Activated B cell treated with CpG ODN at 0.5 μM for 24 hours (primary cell): ENCODE measurements around the gene NCKAP5. TPM values are rescaled to one million over a fixed set of nuclear protein-coding genes. Genes with fewer than 3 reads are reported as not detected.

Experiments
- ATAC-seq: fragments of 200-7000 bp; cut with Tn5 transposase; one replicate; pipeline ENCODE4 v1.10.0; 2021; ENCODE audit warnings: low read depth, mild to moderate bottlenecking, moderate library complexity
- CTCF ChIA-PET: fragments of 350-600 bp; sonication (Branson Sonifier 250); formaldehyde crosslinking; loops from one replicate; lab custom pipeline; 2021; ENCODE audit warnings: antibody characterized with exemption; lab: Charles Lee
- POLR2A ChIA-PET: fragments of 350-600 bp; sonication (Branson Sonifier 250); formaldehyde crosslinking; loops from one replicate; lab custom pipeline; 2021; ENCODE audit warnings: antibody characterized with exemption; lab: Charles Lee
- DNase-seq: peaks from one replicate; pipeline ENCODE4 v3.0.0; 2022
- H3K27ac Mint-ChIP-seq: one replicate; pipeline ENCODE4 v1.8.0; 2020; ENCODE audit warnings: mixed read lengths
- H3K27me3 Mint-ChIP-seq: one replicate; pipeline ENCODE4 v1.8.0; 2021; ENCODE audit warnings: mixed read lengths
- H3K36me3 Mint-ChIP-seq: one replicate; pipeline ENCODE4 v1.8.0; 2021; ENCODE audit warnings: low read depth, mixed read lengths
- H3K4me1 Mint-ChIP-seq: one replicate; pipeline ENCODE4 v1.8.0; 2021; ENCODE audit warnings: mixed read lengths
- H3K4me3 Mint-ChIP-seq: one replicate; pipeline ENCODE4 v1.8.0; 2020; ENCODE audit warnings: mild to moderate bottlenecking, mixed read lengths
- H3K9me3 Mint-ChIP-seq: one replicate; pipeline ENCODE4 v1.8.0; 2020; ENCODE audit warnings: mixed read lengths
- intact Hi-C: fragments of 100-400 bp; cut with micrococcal nuclease; formaldehyde crosslinking; loops from one replicate; pipeline ENCODE4 v1.15.1; 2024
- total RNA-seq: library from RNA; stranded (reverse); gene quantifications from 2 replicates; pipeline ENCODE4 v1.2.3, GENCODE V29; 2022
- TF ChIP-seq, protein P1 (sequence below): fragments of 200-600 bp; IDR thresholded peaks from one replicate; pipeline ENCODE4 v1.8.0; 2022; ENCODE audit warnings: antibody characterized with exemption, mild to moderate bottlenecking

NCKAP5 gene
- total RNA-seq, 1 donor from 2014 or later = not detected

GRCh38 chr2:133197156-133197555 is 371.1 kb downstream of the NCKAP5 start:
- CTCF ChIA-PET = no interaction called here
- TF ChIP-seq, protein P1, sequence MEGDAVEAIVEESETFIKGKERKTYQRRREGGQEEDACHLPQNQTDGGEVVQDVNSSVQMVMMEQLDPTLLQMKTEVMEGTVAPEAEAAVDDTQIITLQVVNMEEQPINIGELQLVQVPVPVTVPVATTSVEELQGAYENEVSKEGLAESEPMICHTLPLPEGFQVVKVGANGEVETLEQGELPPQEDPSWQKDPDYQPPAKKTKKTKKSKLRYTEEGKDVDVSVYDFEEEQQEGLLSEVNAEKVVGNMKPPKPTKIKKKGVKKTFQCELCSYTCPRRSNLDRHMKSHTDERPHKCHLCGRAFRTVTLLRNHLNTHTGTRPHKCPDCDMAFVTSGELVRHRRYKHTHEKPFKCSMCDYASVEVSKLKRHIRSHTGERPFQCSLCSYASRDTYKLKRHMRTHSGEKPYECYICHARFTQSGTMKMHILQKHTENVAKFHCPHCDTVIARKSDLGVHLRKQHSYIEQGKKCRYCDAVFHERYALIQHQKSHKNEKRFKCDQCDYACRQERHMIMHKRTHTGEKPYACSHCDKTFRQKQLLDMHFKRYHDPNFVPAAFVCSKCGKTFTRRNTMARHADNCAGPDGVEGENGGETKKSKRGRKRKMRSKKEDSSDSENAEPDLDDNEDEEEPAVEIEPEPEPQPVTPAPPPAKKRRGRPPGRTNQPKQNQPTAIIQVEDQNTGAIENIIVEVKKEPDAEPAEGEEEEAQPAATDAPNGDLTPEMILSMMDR = no peak
- Mint-ChIP-seq H3K27me3 (no peaks in the 10 kb centered on the region), H3K4me1 (no peaks in the 10 kb centered on the region), H3K9me3 (peaks cover 8% of the 10 kb centered on the region), H3K4me3 (no peak overlapping the region), H3K36me3 (no peaks in the 10 kb centered on the region), H3K27ac (no peak overlapping the region)
- POLR2A ChIA-PET = no interaction called here
- no peak for ATAC-seq
- DNase-seq = no peak
- intact Hi-C loops = no loop called here

DNA sequence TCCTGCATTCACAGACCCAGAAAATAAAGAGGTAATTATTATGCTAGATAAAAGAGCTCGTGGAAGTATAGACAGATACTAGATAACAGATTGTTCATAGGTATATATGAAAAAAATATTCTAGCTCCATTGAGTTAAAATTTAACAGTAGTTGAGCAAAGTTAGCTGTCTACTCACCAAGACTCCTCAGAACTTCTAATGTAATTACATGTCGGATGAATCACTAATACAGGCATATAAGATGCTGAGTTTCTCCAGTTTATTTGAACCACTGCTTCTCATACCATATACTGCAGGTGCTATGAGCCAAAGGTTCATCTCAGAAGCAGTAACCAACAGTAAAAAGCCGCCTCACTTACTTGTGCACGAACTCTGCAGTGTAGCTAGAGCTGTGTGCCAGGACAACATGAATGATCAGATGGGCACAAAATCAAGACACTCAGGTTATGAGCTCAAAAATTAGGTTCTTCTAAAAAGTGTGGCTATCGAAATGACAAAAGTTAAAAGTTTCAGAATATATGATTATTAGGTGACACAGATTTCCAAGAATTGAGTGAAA is 373.4 kb downstream of the NCKAP5 start:
- ChIA-PET POLR2A (no interaction called here), CTCF (no interaction called here)
- intact Hi-C loops = no loop called here
- Mint-ChIP-seq H3K4me3 (no peak overlapping the region), H3K27ac (no peak overlapping the region), H3K4me1 (no peaks in the 10 kb centered on the region), H3K36me3 (no peaks in the 10 kb centered on the region), H3K9me3 (peaks cover 4% of the 10 kb centered on the region), H3K27me3 (no peaks in the 10 kb centered on the region)
- TF ChIP-seq, protein P1 = no peak
- ATAC-seq (no peak), DNase-seq (no peak)

- CTCF ChIA-PET = no interaction called here
- no peaks in the 10 kb centered on the region for H3K27me3 Mint-ChIP-seq
- DNase-seq (no peak), ATAC-seq (no peak)
- no peaks in the 10 kb centered on the region for H3K4me1 Mint-ChIP-seq
- H3K36me3 Mint-ChIP-seq = no peaks in the 10 kb centered on the region
- intact Hi-C loops = no loop called here
- TF ChIP-seq, protein P1 = no peak
- peaks cover 4% of the 10 kb centered on the region for H3K9me3 Mint-ChIP-seq
- H3K4me3 Mint-ChIP-seq = no peak overlapping the region
- POLR2A ChIA-PET = no interaction called here
- no peak overlapping the region for H3K27ac Mint-ChIP-seq
Observed at GRCh38 chr2:133194362-133194655, 374.0 kb downstream of the NCKAP5 start.

DNA sequence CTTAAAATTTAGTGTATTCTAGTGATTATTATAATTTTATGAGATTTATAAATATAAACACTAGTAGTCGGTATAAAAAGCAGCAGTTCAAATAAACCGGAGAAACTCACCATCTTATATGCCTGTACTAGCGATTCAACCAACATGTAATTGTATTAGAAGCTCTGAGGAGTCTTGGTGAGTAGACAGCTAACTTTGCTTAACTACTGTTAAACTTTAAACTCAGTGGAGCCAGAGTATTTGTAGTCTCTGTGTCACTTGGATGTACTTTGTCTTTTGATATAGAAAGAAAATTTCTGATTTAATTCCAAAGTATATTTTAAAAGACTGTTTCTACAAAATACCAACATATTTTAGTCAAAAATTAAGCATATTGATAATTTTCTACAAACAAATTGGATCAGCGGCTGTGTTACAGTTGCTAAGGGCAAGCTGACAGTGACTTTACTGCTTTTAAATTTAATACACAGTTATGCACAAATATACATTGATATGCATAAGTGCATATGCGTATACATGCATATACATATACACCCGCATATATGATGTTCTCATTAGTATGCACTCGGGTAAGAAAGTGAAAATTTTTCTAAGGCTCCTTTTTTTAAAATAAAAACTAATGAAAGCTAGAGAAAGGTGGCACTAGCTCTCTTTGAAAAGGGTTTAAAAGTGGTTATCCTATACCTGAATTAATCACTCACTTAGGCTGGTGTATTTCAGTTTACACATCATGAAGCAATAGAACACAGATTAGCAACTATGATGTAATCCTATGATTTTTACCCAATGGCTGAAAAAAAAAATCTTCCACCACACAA is 374.5 kb downstream of the NCKAP5 start:
- ATAC-seq (no peak), DNase-seq (no peak)
- POLR2A ChIA-PET = no interaction called here
- Mint-ChIP-seq H3K9me3 (peaks cover 4% of the 10 kb centered on the region), H3K4me1 (no peaks in the 10 kb centered on the region), H3K27ac (no peak overlapping the region), H3K4me3 (no peak overlapping the region), H3K36me3 (no peaks in the 10 kb centered on the region), H3K27me3 (no peaks in the 10 kb centered on the region)
- CTCF ChIA-PET = no interaction called here
- intact Hi-C loops = no loop called here
- TF ChIP-seq, protein P1 = no peak

DNA sequence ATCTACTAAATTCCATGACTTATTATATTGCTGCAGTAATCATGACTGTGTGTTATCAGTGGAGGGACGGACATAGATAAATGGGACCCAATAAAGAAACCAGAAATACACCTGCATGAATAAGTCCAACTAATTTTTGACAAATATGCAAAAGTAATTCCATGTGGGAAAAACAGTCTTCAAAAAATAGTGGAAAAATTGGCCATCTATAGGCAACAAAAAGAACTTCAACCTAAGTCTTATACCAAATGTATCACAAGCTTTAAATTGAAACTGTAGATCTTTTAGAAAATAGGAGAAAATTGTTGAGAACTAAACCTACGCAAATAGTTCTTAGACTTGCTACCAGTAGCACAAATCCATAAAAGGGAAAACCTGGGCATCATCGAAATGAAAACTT is 376.2 kb downstream of the NCKAP5 start:
- Mint-ChIP-seq H3K4me1 (no peaks in the 10 kb centered on the region), H3K27ac (no peak overlapping the region), H3K4me3 (no peak overlapping the region), H3K36me3 (no peaks in the 10 kb centered on the region), H3K27me3 (no peaks in the 10 kb centered on the region), H3K9me3 (peaks cover 6% of the 10 kb centered on the region)
- TF ChIP-seq, protein P1 = no peak
- DNase-seq = no peak
- ChIA-PET POLR2A (no interaction called here), CTCF (no interaction called here)
- ATAC-seq = no peak
- intact Hi-C loops = no loop called here
